Measurements from ENCODE around the gene AQP4.

Gene AQP4

GRCh38 chr18:26840965-26841364, 24.5 kb downstream of the AQP4 start:
- Histone ChIP-seq H3K4me3 (ENCODE audit: low read length) (no peak overlapping the region), H3K9me2 (replicated peaks; ENCODE audit: control insufficient read depth, low read length) (no peaks in the 10 kb centered on the region), H3K36me3 (ENCODE audit: control insufficient read depth, low read length) (no peaks in the 10 kb centered on the region), H3K79me2 (ENCODE audit: control insufficient read depth, low read length) (no peaks in the 10 kb centered on the region), H3F3A (ENCODE audit: control insufficient read depth, insufficient read depth) (no peaks in the 10 kb centered on the region), H3K4me1 (ENCODE audit: control insufficient read depth, low read length) (no peaks in the 10 kb centered on the region), H3K27ac (ENCODE audit: low read depth, low read length) (no peak overlapping the region), H3K9me3 (ENCODE audit: control insufficient read depth, insufficient read depth, low read length) (no peaks in the 10 kb centered on the region), H4K20me1 (ENCODE audit: control insufficient read depth, insufficient read depth, low read depth, low read length) (no peaks in the 10 kb centered on the region), H3K4me2 (ENCODE audit: low read length) (no peak overlapping the region), H3K27me3 (ENCODE audit: control insufficient read depth, low read length) (no peaks in the 10 kb centered on the region)
- TF ChIP-seq EZH2phosphoT487 (IDR thresholded peaks at IDR 0.05; ENCODE audit: borderline replicate concordance, low read length) (no peak), CTCF (IDR thresholded peaks at IDR 0.05; ENCODE audit: low read depth, low read length, poor library complexity, severe bottlenecking) (no peak)

- H3K4me2 ChIP-seq (ENCODE audit: low read length) = no peak overlapping the region
- no peak overlapping the region for H3K27ac ChIP-seq (ENCODE audit: low read depth, low read length)
- no peaks in the 10 kb centered on the region for H3F3A ChIP-seq (ENCODE audit: control insufficient read depth, insufficient read depth)
- TF ChIP-seq EZH2phosphoT487 (IDR thresholded peaks at IDR 0.05; ENCODE audit: borderline replicate concordance, low read length) = no peak
- TF ChIP-seq CTCF (IDR thresholded peaks at IDR 0.05; ENCODE audit: low read depth, low read length, poor library complexity, severe bottlenecking) = no peak
- no peaks in the 10 kb centered on the region for H3K4me1 ChIP-seq (ENCODE audit: control insufficient read depth, low read length)
- no peaks in the 10 kb centered on the region for H3K9me3 ChIP-seq (ENCODE audit: control insufficient read depth, insufficient read depth, low read length)
- no peak overlapping the region for H3K4me3 ChIP-seq (ENCODE audit: low read length)
- no peaks in the 10 kb centered on the region for H3K79me2 ChIP-seq (ENCODE audit: control insufficient read depth, low read length)
- H3K27me3 ChIP-seq (ENCODE audit: control insufficient read depth, low read length) = no peaks in the 10 kb centered on the region
- H4K20me1 ChIP-seq (ENCODE audit: control insufficient read depth, insufficient read depth, low read depth, low read length) = no peaks in the 10 kb centered on the region
- H3K9me2 ChIP-seq (replicated peaks; ENCODE audit: control insufficient read depth, low read length) = no peaks in the 10 kb centered on the region
- H3K36me3 ChIP-seq (ENCODE audit: control insufficient read depth, low read length) = no peaks in the 10 kb centered on the region
These were observed 25.9 kb downstream of the AQP4 start for GRCh38 chr18:26839609-26840008.

- Histone ChIP-seq H3K36me3 (ENCODE audit: control insufficient read depth, low read length) (no peaks in the 10 kb centered on the region), H3K4me3 (ENCODE audit: low read length) (no peak overlapping the region), H3K4me2 (ENCODE audit: low read length) (no peak overlapping the region), H3K79me2 (ENCODE audit: control insufficient read depth, low read length) (no peaks in the 10 kb centered on the region), H3K27ac (ENCODE audit: low read depth, low read length) (no peak overlapping the region), H4K20me1 (ENCODE audit: control insufficient read depth, insufficient read depth, low read depth, low read length) (no peaks in the 10 kb centered on the region), H3K27me3 (ENCODE audit: control insufficient read depth, low read length) (no peaks in the 10 kb centered on the region), H3K9me2 (replicated peaks; ENCODE audit: control insufficient read depth, low read length) (no peaks in the 10 kb centered on the region), H3K4me1 (ENCODE audit: control insufficient read depth, low read length) (no peaks in the 10 kb centered on the region), H3K9me3 (ENCODE audit: control insufficient read depth, insufficient read depth, low read length) (no peaks in the 10 kb centered on the region), H3F3A (ENCODE audit: control insufficient read depth, insufficient read depth) (no peaks in the 10 kb centered on the region)
- no peak for TF ChIP-seq CTCF (IDR thresholded peaks at IDR 0.05; ENCODE audit: low read depth, low read length, poor library complexity, severe bottlenecking)
- no peak for TF ChIP-seq EZH2phosphoT487 (IDR thresholded peaks at IDR 0.05; ENCODE audit: borderline replicate concordance, low read length)
These were observed 33.2 kb downstream of the AQP4 start for GRCh38 chr18:26832302-26832701.

GRCh38 chr18:26827581-26827980, 37.9 kb downstream of the AQP4 start:
- Histone ChIP-seq H3K9me2 (replicated peaks; ENCODE audit: control insufficient read depth, low read length) (no peaks in the 10 kb centered on the region), H3K4me3 (ENCODE audit: low read length) (no peak overlapping the region), H3K27ac (ENCODE audit: low read depth, low read length) (no peak overlapping the region), H3K9me3 (ENCODE audit: control insufficient read depth, insufficient read depth, low read length) (no peaks in the 10 kb centered on the region), H3K4me2 (ENCODE audit: low read length) (no peak overlapping the region), H3K79me2 (ENCODE audit: control insufficient read depth, low read length) (no peaks in the 10 kb centered on the region), H3K36me3 (ENCODE audit: control insufficient read depth, low read length) (no peaks in the 10 kb centered on the region), H3F3A (ENCODE audit: control insufficient read depth, insufficient read depth) (no peaks in the 10 kb centered on the region), H3K27me3 (ENCODE audit: control insufficient read depth, low read length) (no peaks in the 10 kb centered on the region), H4K20me1 (ENCODE audit: control insufficient read depth, insufficient read depth, low read depth, low read length) (no peaks in the 10 kb centered on the region), H3K4me1 (ENCODE audit: control insufficient read depth, low read length) (no peaks in the 10 kb centered on the region)
- TF ChIP-seq EZH2phosphoT487 (IDR thresholded peaks at IDR 0.05; ENCODE audit: borderline replicate concordance, low read length) = no peak
- TF ChIP-seq CTCF (IDR thresholded peaks at IDR 0.05; ENCODE audit: low read depth, low read length, poor library complexity, severe bottlenecking) = no peak
